ENCODE results near the gene VDAC2.
A peak's percentile ranks its signal among the peaks of the same experiment; 100 is the strongest.

The VDAC2 gene

DNA sequence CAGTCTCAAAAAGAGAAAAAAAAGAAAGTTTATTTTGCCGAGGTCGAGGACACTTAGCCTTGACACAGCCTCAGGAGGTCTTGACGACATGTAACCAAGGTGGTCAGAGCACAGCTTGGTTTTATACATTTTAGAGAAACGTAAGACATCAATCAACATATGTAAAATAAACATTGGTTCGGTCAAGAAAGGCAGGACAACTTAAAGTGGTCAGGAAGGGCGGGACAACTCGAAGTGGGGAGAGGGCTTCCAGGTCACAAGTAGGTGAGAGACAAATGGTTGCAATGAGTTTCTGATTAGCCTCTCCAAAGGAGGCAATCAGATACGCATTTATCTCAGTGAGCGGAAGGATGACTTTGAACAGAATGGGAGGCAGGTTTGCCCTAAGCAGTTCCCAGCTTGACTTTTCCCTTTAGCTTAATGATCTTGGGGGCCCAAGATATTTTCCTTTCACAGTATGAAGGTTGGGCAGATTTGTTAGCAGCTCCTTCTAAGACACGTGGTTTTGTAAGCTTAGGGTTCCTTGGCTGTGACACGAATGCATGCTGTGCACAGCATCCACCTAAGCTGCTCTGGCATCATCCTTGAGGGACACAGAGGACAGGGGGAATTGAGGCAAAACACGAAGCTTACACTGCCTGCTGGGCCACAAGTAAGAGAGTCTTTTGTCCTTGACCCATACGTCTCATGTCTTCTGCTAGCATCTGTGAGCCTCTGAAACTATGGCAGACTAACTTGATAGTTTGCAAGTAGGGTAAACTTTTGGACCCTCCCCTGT, 3.3 kb upstream of the VDAC2 start:
- TF ChIP-seq, protein P1, sequence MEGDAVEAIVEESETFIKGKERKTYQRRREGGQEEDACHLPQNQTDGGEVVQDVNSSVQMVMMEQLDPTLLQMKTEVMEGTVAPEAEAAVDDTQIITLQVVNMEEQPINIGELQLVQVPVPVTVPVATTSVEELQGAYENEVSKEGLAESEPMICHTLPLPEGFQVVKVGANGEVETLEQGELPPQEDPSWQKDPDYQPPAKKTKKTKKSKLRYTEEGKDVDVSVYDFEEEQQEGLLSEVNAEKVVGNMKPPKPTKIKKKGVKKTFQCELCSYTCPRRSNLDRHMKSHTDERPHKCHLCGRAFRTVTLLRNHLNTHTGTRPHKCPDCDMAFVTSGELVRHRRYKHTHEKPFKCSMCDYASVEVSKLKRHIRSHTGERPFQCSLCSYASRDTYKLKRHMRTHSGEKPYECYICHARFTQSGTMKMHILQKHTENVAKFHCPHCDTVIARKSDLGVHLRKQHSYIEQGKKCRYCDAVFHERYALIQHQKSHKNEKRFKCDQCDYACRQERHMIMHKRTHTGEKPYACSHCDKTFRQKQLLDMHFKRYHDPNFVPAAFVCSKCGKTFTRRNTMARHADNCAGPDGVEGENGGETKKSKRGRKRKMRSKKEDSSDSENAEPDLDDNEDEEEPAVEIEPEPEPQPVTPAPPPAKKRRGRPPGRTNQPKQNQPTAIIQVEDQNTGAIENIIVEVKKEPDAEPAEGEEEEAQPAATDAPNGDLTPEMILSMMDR (IDR thresholded peaks at IDR 0.05; ENCODE audit: control insufficient read depth, insufficient read depth, low read depth, low read length, missing control alignments): no peak
- H3K4me3 ChIP-seq (ENCODE audit: control insufficient read depth, low read depth, low read length): no peak overlapping the region
- no peak for DNase-seq (ENCODE audit: low read depth)

DNA sequence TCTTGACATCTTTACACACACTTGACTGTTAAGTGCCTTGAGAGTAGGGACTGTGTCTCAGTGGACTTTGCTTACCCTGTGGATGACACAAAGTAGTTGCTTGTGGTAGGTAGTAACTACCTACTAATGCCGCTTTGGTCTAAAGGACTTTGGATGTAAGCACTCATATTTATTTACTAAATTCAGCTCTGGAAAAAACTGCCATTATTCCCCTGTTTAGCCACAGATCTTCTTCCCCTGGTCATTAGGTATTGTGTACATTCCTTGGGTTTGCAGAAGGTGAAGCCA, 2.8 kb upstream of the VDAC2 start:
- no peak overlapping the region for H3K4me3 ChIP-seq (ENCODE audit: control insufficient read depth, low read depth, low read length)
- TF ChIP-seq, protein P1 (IDR thresholded peaks at IDR 0.05; ENCODE audit: control insufficient read depth, insufficient read depth, low read depth, low read length, missing control alignments): no peak

DNA sequence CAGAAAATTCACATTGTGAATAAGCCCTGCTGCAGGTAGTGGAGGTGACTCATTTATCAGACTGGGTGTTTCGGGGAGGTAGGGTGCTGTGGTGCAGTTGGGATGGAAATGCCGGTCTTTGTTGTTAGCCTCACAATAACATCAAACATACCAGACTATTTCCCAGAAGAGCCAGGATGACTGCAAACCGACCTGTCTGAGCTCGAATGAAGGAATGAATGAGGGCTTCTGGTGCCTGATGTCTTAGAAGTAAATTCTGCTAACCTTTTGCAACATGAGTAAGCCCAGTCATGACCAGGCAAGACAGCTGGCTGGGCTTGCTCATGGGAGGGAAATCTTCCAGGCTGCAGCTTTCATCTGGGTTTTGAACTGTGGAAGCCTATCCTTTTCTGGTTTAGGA, 2.4 kb upstream of the VDAC2 start:
- TF ChIP-seq, protein P1 (IDR thresholded peaks at IDR 0.05; ENCODE audit: control insufficient read depth, insufficient read depth, low read depth, low read length, missing control alignments): no peak
- no peak overlapping the region for H3K4me3 ChIP-seq (ENCODE audit: control insufficient read depth, low read depth, low read length)
- DNase-seq (ENCODE audit: low read depth): peak; percentile 41

More for the DNA sequence above, 2.8 kb upstream of the VDAC2 start:
- no peak for DNase-seq (ENCODE audit: low read depth)

DNA sequence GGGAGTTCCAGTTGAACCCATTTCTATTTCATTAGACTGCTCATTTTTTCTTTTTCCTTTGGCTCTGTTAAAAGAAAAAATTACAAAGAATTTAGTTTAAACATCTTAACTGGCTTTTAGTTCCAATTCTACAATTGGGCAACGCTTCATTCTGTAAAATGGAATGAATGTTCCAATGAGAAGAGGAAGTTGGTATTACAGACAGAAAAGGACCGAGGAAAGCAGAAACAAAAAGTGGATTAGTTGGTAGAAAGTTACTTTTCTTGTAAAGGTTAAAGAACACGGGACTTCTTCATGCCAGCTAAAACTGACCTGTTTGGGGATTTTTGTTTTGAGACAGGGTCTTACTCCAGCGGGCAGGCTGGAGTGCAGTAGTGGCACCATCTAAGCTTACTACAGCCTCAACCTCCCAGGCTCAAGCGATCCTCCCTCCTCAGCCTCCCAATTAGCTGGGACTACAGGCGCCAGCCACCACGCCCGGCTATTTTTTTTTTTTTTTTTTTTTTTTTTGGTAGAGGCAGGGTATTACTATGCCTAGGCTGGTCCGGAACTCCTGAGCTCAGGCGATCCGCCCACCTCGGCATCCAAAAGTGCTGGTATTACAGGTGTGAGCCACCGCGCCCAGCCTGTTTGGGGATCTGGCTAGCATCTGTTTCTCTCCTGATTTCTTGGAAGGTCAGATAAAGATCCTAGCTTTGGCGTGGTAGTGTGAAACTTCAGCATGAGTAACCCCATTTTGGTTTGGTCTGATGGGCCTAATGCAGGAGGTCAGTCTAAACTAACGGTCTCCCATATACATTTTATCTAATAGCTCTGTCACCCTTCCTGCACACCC, 1.3 kb upstream of the VDAC2 start:
- no peak for DNase-seq (ENCODE audit: low read depth)
- TF ChIP-seq, protein P1 (IDR thresholded peaks at IDR 0.05; ENCODE audit: control insufficient read depth, insufficient read depth, low read depth, low read length, missing control alignments): no peak
- peak overlapping the region; percentile 90 for H3K4me3 ChIP-seq (ENCODE audit: control insufficient read depth, low read depth, low read length)

DNA sequence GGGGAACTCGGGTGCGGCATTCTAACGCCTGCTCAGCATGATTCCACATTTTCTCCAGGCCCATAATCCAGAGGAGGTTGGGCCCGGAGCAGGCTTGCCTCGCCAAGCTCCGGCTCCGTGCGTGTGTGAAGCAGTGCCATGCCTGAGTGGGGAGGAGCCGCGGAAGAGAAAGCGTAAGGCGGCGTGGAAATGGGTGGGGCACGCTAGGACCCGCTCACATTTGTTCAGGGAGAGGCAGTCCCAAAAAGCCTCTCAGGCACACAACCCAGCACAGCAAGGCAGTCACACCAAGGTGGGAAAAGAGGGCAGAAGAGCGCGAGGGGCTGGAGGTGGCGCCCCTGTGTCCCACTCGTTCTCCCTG, 695 bp upstream of the VDAC2 start:
- TF ChIP-seq, protein P1 (IDR thresholded peaks at IDR 0.05; ENCODE audit: control insufficient read depth, insufficient read depth, low read depth, low read length, missing control alignments): no peak
- H3K4me3 ChIP-seq (ENCODE audit: control insufficient read depth, low read depth, low read length): peak overlapping the region; percentile 90
- peak; percentile 48 for DNase-seq (ENCODE audit: low read depth)

DNA sequence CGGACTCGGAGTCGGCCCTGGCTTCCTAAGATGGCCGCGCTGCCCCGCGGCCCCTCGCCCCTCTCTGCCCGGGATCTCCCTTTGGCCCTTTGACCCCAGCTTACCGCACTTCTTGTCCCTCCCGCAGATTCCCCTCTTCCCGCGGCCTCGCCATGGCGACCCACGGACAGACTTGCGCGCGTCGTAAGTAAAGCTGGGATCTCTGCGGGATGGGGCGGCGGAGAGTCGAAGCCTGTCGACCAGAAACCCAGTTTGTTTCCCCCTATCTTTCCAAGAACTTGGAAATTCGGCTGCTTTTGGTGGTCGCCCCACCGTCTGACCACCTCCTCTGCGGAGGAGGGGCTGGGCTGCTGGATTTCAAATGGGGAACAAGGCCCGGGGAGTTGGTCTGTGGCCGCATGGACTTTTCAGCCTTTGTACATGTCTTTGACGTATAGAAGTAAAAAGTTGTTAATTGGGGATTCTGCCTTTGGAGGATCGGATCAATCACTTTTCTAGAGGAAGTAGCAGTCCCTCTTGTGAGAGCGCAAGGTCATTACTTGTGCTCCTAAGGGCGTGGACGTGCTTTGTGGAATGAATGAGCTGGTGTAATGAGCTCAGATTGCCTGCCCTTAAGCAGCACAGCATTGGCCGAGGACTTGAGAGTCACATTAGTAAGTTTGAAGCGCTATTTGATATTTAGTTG, 553 bp downstream of the VDAC2 start:
- TF ChIP-seq, protein P1 (IDR thresholded peaks at IDR 0.05; ENCODE audit: control insufficient read depth, insufficient read depth, low read depth, low read length, missing control alignments): no peak
- H3K4me3 ChIP-seq (ENCODE audit: control insufficient read depth, low read depth, low read length): peak overlapping the region; percentile 90
- DNase-seq (ENCODE audit: low read depth): no peak

Measured in AG09309 (cell line).